GM19468 (cell line): ENCODE results near the gene GALK1.

Source experiments
- ATAC-seq: cut with Tn5 transposase; IDR thresholded peaks from one replicate; pipeline ENCODE4 v1.9.1; 2021; ENCODE audit warnings: mild to moderate bottlenecking, moderate library complexity, moderate number of reproducible peaks; ENCODE audit not compliant: unreplicated experiment; ENCODE audit errors: extremely low read depth

Gene GALK1

DNA sequence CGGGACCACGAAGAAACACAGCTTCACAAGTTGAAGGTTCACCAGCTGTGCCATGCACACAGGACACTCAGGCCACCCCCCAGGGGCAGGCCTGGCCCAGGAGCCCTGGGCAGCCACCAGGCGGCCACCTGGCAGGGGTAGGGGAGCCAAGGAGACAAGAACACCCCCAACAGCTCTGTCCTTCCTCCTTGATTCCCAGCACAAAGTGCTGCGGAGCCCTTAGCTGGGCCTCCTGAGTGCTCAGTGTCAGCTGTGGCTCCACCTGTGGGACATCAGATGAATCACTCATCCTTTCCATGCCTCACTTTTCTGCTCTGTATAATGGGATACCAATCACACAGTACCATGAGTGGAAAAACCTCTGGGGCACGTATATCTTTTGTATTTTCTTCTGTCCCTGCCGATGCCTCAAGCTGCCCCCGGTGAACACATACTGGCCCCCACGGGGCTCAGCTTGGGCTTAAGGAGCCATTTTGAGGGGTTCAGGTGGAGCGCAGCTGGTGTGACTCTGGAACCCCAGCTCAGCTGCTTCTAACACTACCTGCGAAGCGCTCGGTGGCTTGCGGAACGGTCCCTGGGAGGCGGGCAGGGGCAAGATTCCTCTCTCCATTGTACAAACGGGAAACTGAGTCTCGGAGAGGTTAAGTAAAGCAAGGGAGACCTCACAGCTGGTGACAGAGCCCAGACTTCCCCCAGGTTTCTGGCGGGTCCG, 12.0 kb downstream of the GALK1 start:
- ATAC-seq = no peak

DNA sequence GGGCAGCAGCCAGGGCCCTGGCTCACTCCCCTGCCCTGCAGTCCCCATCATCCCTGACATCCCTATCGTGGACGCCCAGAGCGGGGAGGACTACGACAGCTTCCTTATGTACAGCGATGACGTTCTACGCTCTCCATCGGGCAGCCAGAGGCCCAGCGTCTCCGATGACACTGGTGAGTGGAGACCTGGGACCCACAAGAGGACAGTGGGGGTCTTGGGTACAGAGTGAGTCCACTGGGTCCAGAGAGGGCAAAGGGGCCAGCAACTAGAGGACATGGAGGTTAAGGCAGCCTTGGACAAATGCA, 12.6 kb downstream of the GALK1 start:
- no peak for ATAC-seq

DNA sequence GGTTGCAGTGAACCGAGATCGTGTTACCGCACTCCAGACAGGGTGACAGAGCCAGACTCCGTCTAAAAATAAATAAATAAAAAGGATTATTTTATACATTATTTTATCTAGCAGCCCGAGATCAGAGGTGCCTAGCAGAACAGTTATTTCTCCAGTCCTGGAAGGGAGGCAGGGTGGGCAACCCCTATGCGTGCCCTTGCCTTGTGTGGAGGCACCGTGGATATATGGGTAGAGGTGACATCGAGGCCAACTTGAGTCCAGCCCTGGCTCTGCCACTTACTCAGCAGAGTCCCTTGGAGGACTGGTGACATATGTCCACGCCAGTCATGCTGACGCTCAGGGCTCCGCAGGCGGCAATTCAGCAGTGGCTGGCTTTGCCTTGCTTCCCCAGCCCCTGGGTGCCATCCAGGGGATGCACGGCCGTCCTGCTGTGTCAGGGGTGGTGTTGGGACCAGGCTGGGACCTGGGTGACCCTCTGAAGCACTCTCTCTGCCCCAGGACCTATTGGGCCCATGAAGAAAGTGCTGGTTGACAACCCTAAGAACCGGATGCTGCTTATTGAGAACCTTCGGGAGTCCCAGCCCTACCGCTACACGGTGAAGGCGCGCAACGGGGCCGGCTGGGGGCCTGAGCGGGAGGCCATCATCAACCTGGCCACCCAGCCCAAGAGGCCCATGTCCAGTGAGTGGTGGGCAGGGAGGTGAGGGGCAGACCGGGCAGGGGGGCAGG, 13.2 kb downstream of the GALK1 start:
- ATAC-seq = no peak

DNA sequence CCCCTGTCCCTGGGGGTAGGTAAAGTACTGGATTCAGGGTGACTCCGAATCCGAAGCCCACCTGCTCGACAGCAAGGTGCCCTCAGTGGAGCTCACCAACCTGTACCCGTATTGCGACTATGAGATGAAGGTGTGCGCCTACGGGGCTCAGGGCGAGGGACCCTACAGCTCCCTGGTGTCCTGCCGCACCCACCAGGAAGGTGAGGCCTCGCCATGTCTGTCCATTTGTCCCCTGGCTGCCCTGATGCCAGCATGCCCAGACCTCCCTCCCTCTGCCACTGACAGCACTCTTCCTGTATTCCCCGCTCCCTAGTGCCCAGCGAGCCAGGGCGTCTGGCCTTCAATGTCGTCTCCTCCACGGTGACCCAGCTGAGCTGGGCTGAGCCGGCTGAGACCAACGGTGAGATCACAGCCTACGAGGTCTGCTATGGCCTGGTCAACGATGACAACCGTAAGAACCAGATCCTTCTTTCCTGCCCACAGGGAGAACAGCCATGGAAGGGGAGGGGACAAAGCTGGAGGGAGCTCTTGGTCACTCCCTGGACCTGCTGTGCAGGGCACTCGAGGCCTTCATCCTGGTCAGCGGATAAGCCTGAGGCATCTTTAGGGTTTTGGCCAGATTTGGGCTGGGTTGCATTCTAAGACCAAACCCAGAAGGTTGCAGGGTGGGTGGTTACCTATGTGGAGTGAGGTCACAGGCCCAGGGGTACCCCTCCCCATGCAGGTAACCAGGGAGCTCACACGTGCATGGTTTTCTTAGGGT, 14.2 kb downstream of the GALK1 start:
- ATAC-seq = no peak

DNA sequence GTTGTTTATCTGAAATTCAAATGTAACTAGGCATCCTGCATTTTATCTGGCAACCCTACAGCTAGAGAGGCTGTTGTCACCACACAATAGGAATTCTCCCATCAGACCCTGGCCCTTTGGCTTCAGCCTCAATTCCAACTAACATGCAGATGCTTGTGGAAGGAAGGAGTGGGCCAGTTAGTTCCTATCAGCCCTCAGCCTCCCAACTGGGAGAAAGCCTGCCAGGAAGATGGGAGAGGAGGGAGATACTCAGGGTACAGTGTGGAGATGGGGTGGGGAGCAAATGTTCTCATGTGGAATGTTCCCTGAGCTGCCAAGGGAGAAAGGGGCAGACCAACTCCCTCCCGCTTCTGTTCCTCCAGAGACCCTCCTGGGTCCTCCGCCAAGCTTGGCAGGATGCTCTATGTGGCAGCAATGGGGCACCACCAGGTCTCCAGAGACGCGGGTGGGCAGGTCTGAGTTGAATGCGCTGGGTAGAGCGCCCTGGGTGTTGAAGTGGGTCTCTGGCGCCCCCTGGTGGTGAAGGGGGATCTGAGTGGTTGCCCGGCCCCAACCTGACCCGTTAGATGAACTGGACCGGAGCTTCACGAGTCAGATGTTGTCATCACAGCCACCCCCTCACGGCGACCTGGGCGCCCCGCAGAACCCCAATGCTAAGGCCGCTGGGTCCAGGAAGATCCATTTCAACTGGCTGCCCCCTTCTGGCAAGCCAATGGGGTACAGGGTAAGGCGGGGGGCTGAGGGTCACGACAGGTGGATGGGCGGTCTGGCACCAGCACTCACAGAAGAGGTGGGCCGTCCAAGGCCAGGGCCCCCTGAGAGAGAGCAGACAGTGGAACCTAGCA, 15.2 kb downstream of the GALK1 start:
- no peak for ATAC-seq

DNA sequence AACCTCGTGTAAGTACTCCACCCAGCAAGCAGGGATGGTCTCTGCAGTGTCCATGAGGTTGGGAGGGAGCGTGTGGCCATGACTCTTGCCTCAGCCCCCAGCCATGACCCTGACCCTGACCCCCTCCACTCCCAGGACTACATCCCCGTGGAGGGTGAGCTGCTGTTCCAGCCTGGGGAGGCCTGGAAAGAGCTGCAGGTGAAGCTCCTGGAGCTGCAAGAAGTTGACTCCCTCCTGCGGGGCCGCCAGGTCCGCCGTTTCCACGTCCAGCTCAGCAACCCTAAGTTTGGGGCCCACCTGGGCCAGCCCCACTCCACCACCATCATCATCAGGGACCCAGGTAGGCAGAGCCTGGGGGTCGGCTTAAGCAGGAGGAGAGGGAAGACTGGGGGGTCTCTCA, 16.3 kb downstream of the GALK1 start:
- ATAC-seq = no peak

DNA sequence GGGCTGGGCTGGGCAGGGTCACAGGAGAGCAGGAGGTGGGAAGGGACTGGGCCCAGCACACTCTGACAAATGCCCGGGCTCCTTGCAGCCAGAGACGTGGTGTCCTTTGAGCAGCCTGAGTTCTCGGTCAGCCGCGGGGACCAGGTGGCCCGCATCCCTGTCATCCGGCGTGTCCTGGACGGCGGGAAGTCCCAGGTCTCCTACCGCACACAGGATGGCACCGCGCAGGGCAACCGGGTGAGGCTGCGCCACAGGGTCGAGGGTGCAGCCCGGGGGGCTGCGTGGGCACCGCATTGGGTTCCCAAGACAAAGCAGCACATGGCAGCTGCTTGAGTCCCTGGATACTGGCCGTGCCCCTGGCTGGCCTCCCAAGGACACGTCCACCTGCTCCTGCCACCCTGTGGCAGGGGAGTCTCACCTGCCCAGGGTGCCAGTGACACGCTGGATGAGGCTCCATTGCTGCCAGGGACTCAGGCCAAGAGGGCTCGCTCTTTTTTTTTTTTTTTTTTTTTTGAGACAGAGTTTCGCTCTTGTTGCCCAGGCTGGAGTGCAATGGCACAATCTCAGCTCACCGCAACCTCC, 21.3 kb downstream of the GALK1 start:
- ATAC-seq = no peak

DNA sequence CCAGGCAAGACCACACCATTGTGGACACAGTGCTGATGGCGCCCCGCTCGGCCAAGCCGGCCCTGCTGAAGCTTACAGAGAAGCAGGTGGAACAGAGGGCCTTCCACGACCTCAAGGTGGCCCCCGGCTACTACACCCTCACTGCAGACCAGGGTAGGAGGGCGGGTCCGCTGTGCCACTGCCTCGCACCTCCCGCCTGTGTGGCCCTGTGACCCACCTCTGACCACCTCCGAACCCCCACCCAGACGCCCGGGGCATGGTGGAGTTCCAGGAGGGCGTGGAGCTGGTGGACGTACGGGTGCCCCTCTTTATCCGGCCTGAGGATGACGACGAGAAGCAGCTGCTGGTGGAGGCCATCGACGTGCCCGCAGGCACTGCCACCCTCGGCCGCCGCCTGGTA, 22.7 kb downstream of the GALK1 start:
- no peak for ATAC-seq

DNA sequence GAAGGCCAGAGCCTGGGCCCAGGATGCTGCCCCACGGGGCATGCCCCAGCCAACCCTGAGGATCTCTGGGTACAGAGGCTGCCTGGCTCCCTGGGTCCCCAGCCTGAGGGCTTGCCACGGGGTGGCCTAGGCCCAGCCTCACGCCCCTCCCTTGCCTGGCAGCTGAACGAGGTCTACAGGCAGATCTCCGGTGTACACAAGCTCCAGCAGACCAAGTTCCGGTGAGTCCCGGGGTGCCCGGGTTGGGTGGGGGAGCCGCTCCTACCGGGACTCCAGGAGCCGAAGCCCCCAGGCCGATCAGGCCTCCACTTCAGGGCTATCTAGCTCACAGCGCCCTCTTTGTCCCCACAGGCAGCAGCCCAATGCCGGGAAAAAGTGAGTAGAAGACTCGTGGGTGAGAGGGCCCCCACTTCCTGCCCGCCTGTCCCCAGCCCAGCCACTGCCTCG, 24.3 kb downstream of the GALK1 start:
- no peak for ATAC-seq

DNA sequence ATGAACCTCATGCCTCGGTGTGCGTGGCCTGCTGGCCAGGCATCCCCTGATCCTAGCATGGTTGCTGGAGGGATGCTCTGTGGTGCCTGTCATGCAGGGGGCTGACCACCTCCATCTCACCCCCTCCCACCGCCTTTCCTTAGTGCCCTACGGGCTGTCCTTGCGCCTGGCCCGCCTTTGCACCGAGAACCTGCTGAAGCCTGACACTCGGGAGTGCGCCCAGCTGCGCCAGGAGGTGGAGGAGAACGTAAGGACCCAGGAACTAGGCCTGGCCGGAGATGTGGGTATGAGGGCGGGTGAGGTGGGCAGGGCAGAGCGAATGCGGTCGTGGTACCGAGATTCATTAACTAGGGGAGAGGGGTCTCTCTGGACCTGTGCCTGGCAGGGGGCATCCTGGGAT, 24.8 kb downstream of the GALK1 start:
- no peak for ATAC-seq

DNA sequence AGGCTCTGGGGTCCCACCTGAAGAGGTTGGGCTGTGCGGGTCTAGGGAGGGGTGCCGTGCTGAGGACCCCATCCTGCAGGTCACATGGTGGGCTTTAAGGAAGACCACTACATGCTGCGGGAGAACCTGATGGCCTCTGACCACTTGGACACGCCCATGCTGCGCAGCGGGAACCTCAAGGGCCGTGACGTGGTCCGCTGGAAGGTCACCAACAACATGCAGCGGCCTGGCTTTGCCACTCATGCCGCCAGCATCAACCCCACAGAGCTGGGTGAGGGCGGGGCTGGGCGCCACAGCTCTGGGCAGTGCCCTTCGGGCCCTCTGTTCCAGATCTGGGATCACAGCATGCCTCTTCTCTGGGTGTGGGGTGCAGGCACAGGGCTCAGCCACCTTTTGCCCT, 25.2 kb downstream of the GALK1 start:
- no peak for ATAC-seq

DNA sequence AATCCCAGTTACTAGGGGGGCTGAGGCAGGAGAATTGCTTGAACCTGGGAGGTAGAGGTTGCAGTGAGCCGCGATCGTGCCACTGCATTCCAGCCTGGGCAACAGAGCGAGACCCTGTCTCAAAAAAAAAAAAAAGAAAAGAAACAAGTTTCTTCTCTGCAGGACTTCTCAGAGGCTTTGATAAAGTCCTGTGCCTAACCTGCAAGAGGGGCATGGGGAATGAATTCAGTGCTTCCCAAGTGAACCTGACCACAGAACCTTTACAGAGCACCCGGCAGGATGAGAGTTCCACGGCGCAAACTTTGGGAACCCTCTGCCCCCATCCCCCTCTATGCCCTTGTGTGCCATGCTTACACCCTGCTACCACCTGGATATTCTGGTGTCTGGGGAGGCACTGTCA, 25.8 kb downstream of the GALK1 start:
- no peak for ATAC-seq

DNA sequence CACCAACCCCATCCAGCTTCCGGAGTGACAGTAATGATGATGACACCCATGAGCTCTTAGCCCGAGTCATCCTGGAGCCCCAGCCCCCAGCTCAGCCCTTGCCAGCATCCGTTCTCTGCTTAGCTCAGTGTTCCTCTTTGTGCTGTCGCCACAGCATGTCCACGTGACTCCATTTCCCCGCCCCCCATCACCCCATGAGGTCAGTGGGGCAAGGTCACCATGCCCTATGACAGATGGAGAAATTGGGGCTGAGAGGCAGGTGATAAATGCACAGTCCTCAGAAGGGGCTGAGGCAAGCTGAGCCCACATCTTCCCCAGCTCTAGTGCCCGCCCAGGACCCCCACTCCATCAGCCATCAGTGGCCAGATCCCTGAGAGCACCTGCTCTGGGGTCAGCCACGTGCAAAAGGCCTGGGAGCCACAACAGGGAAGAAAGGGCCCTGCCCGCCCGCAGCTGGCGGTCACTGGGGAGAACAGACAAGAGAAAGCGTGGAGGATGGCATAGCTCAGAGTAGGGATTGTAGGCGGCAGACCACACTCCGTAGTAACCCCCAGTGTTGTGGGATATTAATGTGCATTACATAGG, 26.7 kb downstream of the GALK1 start:
- no peak for ATAC-seq

DNA sequence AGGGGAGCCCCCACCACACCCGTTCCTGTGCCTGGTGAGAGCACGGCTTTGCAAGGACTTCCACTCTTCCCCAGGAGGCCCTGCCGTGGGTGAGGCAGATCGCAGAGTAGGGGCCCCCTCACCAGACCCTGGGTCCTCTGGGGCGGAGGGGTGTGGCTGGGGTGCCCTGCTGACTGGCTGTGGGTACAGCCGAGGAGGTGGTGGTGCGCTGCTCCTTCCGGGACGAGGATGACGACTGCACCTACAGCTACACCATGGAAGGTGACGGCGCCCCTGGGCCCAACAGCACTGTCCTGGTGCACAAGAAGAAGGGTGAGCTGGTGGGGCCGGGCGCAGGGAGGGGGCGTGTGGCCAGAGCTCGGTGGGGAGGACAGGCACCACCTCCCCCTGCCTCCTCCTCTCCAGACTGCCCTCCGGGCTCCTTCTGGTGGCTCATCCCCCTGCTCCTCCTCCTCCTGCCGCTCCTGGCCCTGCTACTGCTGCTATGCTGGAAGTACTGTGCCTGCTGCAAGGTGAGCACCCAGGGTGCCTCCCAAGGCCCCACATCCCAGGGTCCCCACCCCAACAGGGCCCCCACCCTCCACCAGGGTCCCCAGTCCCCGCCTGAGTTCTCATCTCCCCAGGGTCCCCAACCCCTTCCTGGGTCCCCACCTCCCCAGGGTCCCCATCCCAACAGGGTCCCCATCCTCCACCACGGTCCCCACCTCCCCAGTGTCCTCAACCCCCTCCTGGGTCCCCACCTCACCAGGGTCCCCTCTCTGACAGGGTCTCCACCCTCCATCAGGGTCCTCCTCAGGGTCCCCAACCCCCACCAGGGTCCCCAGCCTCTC, 27.6 kb downstream of the GALK1 start:
- no peak for ATAC-seq

DNA sequence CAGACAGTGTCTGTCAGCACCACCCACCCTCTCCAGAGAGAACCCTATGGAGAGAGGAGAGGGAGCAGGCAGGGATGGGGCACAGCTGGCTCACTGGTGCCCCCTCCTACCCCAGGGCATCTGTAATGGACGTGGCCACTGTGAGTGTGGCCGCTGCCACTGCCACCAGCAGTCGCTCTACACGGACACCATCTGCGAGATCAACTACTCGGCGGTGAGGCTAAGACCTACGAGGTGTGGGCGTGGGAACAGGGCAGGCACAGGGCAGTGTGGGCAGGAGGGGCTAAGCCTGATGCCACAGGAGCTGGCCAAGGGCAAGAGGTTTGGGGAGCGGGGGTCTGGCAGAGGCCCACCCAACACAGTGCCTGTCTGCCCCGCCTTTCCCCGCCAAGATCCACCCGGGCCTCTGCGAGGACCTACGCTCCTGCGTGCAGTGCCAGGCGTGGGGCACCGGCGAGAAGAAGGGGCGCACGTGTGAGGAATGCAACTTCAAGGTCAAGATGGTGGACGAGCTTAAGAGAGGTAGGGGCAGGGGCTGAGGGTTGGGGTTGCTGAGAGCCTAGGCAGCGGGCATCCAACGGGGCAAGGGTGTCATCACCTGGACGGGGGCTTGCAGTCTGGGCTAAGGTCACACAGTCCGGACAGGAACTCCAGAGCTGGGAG, 28.7 kb downstream of the GALK1 start:
- no peak for ATAC-seq

DNA sequence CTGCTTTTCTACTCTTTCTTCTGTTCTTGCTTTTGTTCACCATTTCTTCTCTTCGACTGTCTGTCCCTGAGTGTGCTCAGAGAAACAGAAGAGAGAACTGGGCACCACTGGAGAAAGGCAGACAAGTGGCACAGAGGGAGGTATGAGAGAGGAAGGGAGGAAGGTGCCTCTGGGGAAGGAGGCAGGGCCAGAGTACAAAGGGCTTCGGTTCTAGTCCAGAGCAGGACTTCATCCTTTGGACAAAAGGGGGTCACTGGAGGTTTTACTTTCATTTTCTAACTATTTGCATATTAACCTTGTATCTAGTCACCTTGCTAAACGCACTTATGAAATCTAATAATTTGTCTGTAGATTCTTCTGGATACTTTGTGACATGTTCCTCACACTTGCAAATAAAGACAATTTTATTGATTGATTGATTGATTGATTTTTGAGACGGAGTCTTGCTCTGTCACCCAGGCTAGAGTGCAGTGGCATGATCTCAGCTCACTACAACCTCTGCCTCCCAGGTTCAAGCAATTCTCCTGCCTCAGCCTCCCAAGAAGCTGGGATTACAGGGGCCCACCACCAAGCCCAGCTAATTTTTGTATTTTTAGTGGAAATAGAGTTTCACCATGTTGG, 30.2 kb downstream of the GALK1 start:
- no peak for ATAC-seq

DNA sequence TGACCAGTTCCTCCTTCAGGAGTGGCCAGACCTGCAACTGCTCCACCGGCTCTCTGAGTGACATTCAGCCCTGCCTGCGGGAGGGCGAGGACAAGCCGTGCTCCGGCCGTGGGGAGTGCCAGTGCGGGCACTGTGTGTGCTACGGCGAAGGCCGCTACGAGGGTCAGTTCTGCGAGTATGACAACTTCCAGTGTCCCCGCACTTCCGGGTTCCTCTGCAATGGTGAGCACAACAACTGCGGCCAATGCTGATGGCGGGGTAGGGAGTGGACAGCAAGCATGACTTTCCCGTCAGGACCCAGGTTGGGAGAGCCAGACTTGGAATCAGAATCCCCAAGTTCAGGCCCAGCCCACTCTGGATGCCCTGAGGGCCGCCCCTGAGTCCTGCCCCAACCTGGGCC, 31.5 kb downstream of the GALK1 start:
- no peak for ATAC-seq
